CD4-positive, alpha-beta memory T cell (primary cell): Measurements from ENCODE around the gene MKS1. TPM values are rescaled to one million over a fixed set of nuclear protein-coding genes. Genes with fewer than 3 reads are reported as not detected.
A peak's percentile ranks its signal among the peaks of the same experiment; 100 is the strongest.

ENCODE experiments used
- CTCF ChIA-PET: fragments of 350-600 bp; sonication (Branson Sonifier 250); formaldehyde crosslinking; loops from one replicate; lab custom pipeline; 2021; ENCODE audit warnings: inconsistent platforms; ENCODE audit not compliant: partially characterized antibody; lab: Charles Lee
- POLR2A ChIA-PET: fragments of 350-600 bp; sonication (Branson Sonifier 250); formaldehyde crosslinking; loops from one replicate; lab custom pipeline; 2021; ENCODE audit not compliant: partially characterized antibody; lab: Charles Lee
- DNase-seq, 5 donors: peaks; one replicate each; pipeline versions ENCODE4 v3.0.0 to v3.0.0-alpha.2; 2020 to 2022; ENCODE audit warnings: mixed read lengths in 1 of 5
- H3K27ac ChIP-seq: one replicate; pipeline ENCODE4 v1.7.0; 2013; ENCODE audit warnings: low read depth, low read length
- H3K27me3 ChIP-seq: 2 replicates; pipeline ENCODE4 v1.7.0; 2013; ENCODE audit warnings: mild to moderate bottlenecking, low read length, moderate library complexity; ENCODE audit not compliant: insufficient read depth
- H3K36me3 ChIP-seq: 2 replicates; pipeline ENCODE4 v1.7.0; 2013; ENCODE audit warnings: mild to moderate bottlenecking, low read length, moderate library complexity; ENCODE audit not compliant: insufficient read depth
- H3K4me1 ChIP-seq: 2 replicates; pipeline ENCODE4 v1.7.0; 2013; ENCODE audit warnings: mild to moderate bottlenecking, low read length, moderate library complexity; ENCODE audit not compliant: insufficient read depth
- H3K4me3 ChIP-seq, 2 donors: one replicate each; pipeline ENCODE4 v1.7.0; 2013; ENCODE audit warnings: low read length in 2 of 2, mild to moderate bottlenecking in 1 of 2
- H3K9me3 ChIP-seq, 2 donors: one replicate each; pipeline ENCODE4 v1.7.0; 2013; ENCODE audit warnings: low read length in 2 of 2, control low read depth in 1 of 2; ENCODE audit not compliant: control insufficient read depth in 1 of 2
- H3K27ac Mint-ChIP-seq, 7 donors: one replicate each; pipeline ENCODE4 v1.8.0; 2020 to 2021; ENCODE audit warnings: mixed read lengths in 7 of 7, mild to moderate bottlenecking in 6 of 7, inconsistent platforms in 3 of 7, moderate library complexity in 3 of 7
- H3K27me3 Mint-ChIP-seq, 2 donors: one replicate each; pipeline ENCODE4 v1.8.0; 2020 to 2021; ENCODE audit warnings: mixed read lengths in 2 of 2
- H3K36me3 Mint-ChIP-seq, 2 donors: one replicate each; pipeline ENCODE4 v1.8.0; 2020 to 2021; ENCODE audit warnings: mixed read lengths in 2 of 2, inconsistent platforms in 1 of 2, mild to moderate bottlenecking in 1 of 2
- H3K4me1 Mint-ChIP-seq, 4 donors: one replicate each; pipeline ENCODE4 v1.8.0; 2020 to 2021; ENCODE audit warnings: mixed read lengths in 4 of 4, mild to moderate bottlenecking in 1 of 4
- H3K4me3 Mint-ChIP-seq, 8 donors: one replicate each; pipeline ENCODE4 v1.8.0; 2020 to 2021; ENCODE audit warnings: mixed read lengths in 8 of 8, mild to moderate bottlenecking in 7 of 8, moderate library complexity in 6 of 8, inconsistent platforms in 3 of 8
- H3K9me3 Mint-ChIP-seq, 8 donors: one replicate each; pipeline ENCODE4 v1.8.0; 2020 to 2021; ENCODE audit warnings: mixed read lengths in 8 of 8, mild to moderate bottlenecking in 5 of 8, inconsistent platforms in 3 of 8, moderate library complexity in 1 of 8
- intact Hi-C: fragments of 100-400 bp; cut with micrococcal nuclease; formaldehyde crosslinking; loops from one replicate; pipeline ENCODE4 v1.15.1; 2023
- polyA plus RNA-seq, 2 donors: library from polyadenylated mRNA; unstranded; fragments of 300-500 nt; fragmentation: Illumina TruSeq; gene quantifications; one replicate each; pipeline ENCODE4 v1.2.3, GENCODE V29; 2021
- total RNA-seq, 2 experiments: library from RNA; stranded (reverse); gene quantifications; one replicate each; pipeline ENCODE4 v1.2.3, GENCODE V29; 2021

Gene MKS1
- total and polyA plus RNA-seq, 4 experiments from 2014 or later: 12.1 to 29.4 (median 20.7) TPM

DNA sequence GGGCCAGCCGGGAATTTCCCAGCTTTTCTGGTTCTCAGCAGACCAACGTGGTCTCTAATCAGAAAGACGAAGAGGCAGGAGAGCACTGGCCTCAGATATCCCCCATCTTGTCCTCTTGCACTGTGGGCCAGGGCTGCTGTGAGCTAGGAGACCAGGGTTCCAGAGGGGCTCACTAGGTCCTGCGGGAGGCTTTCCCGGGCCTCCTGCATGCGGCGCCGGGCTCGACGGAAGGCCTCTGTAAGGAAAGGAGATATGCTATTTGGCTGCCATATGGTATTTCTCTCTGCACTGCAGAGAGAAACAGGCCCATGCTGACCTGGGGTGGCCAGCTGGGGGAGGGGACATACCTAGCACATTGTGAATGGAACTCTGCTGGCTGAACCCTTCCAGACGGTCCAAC lies 13.1 kb downstream of the MKS1 start:
- Mint-ChIP-seq H3K27me3 (no peaks in the 10 kb centered on the region), H3K36me3 (peaks cover 27 to 42% of the 10 kb centered on the region in 2 donors), H3K9me3 (no peaks in the 10 kb centered on the region), H3K27ac (no peak overlapping the region), H3K4me1 (no peaks in the 10 kb centered on the region), H3K4me3 (no peak overlapping the region)
- Histone ChIP-seq H3K36me3 (peaks cover 10% of the 10 kb centered on the region), H3K4me1 (no peaks in the 10 kb centered on the region), H3K4me3 (no peak overlapping the region), H3K27ac (no peak overlapping the region), H3K27me3 (no peaks in the 10 kb centered on the region), H3K9me3 (no peaks in the 10 kb centered on the region)
- DNase-seq: no peak
- intact Hi-C loops: no loop called here
- POLR2A ChIA-PET: no interaction called here
- CTCF ChIA-PET: no interaction called here

DNA sequence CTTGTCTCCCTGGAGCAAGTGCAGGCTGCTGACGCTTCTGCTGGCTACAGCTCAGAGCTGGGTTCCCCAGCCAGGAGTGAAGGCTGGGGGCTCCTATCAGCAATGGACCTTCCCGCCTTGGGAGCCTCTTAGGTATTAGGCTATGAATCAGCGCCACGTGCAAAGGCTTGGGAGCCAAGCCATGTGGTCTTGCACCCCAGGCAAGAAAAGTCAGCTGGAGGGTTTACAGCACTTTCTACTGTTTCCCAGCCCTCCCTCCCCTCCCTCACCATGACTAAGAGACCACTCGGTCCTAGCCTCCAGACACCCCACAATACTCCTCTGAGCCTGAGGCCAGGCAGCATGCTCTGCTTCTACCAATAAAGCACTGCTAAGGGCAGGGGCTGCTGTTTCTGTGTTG lies 14.3 kb downstream of the MKS1 start:
- no peaks in the 10 kb centered on the region for H3K4me1 ChIP-seq
- intact Hi-C loops: no loop called here
- H3K4me3 Mint-ChIP-seq: no peak overlapping the region
- peaks cover 0 to 2% (median 0%) of the 10 kb centered on the region in 8 donors for H3K9me3 Mint-ChIP-seq
- H3K27ac Mint-ChIP-seq: no peak overlapping the region
- DNase-seq: no peak
- ChIA-PET POLR2A (no interaction called here), CTCF (interaction anchor here (0.8 kb wide), 1 partner anchor 45 kb away, joined by 4 read pairs; no protein-coding TSS in a partner anchor)
- peaks cover 0 to 2% of the 10 kb centered on the region in 2 donors for H3K27me3 Mint-ChIP-seq
- H3K4me1 Mint-ChIP-seq: peaks cover 0 to 4% (median 1%) of the 10 kb centered on the region in 4 donors
- H3K36me3 Mint-ChIP-seq: peaks cover 17 to 30% of the 10 kb centered on the region in 2 donors
- H3K36me3 ChIP-seq: peaks cover 6% of the 10 kb centered on the region
- H3K27me3 ChIP-seq: no peaks in the 10 kb centered on the region
- no peak overlapping the region for H3K27ac ChIP-seq
- no peak overlapping the region for H3K4me3 ChIP-seq
- no peaks in the 10 kb centered on the region for H3K9me3 ChIP-seq

DNA sequence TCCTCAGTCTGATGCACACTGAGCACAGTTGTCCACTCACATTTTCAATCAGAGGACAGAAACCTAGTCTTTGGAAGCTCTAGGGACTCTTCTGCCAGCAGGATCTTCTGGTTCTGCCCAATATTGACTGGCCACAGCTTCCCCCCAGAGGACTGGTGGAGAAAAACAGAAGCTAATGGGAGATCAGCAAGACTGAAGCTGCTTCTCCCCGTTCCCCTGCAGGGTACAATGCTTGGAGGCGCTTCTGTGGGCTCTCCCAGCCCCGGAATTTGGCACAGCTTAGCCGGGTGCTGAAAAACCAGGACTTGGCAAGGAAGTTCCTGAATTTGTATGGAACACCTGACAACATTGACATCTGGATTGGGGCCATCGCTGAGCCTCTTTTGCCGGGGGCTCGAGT lies 16.2 kb downstream of the MKS1 start:
- Histone ChIP-seq H3K27ac (no peak overlapping the region), H3K27me3 (no peaks in the 10 kb centered on the region), H3K4me3 (no peak overlapping the region), H3K36me3 (peaks cover under 1% of the 10 kb centered on the region), H3K9me3 (no peaks in the 10 kb centered on the region), H3K4me1 (no peaks in the 10 kb centered on the region)
- Mint-ChIP-seq H3K9me3 (peaks cover 0 to 2% (median 0%) of the 10 kb centered on the region in 8 donors), H3K27me3 (peaks cover 7 to 8% of the 10 kb centered on the region in 2 donors), H3K4me1 (peaks cover 0 to 5% (median 1%) of the 10 kb centered on the region in 4 donors), H3K36me3 (peaks cover 5 to 15% of the 10 kb centered on the region in 2 donors), H3K4me3 (no peak overlapping the region), H3K27ac (no peak overlapping the region)
- intact Hi-C loops: no loop called here
- ChIA-PET CTCF (interaction anchor here (4.5 kb wide), 1 partner anchor 12 kb away, joined by 17 read pairs; no protein-coding TSS in a partner anchor), POLR2A (no interaction called here)
- DNase-seq: no peak

DNA sequence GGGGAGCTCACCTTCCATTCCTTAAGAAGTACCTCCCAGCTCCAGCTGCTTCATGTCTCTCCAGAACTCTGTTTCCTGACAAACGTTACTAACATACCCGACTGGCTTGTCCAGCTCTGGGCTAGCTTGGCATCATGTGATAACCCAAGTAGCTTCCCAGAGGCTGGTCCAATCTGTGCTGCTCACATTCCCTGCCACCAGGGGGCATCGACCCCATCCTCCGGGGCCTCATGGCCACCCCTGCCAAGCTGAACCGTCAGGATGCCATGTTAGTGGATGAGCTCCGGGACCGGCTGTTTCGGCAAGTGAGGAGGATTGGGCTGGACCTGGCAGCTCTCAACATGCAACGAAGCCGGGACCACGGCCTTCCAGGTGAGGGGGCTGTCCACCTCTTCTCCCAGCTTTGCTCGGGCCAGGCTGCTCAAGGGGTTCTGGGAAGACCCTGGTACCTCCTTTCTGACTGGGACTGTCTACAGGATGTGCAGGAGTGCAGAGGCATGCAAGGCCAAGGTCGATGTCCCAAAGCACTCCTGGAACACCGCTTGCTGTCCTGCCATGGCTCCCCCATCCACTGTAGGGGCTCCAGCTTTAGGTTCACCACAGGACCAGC lies 18.9 kb downstream of the MKS1 start:
- H3K4me1 Mint-ChIP-seq: peaks cover 0 to 5% (median 1%) of the 10 kb centered on the region in 4 donors
- no peak overlapping the region for H3K27ac ChIP-seq
- peaks cover under 1% of the 10 kb centered on the region in 2 donors for H3K36me3 Mint-ChIP-seq
- no peak overlapping the region for H3K4me3 ChIP-seq
- no peaks in the 10 kb centered on the region for H3K9me3 ChIP-seq
- CTCF ChIA-PET: interaction anchor here (0.7 to 4.5 kb wide), 29 partner anchors 9 to 265 kb away, joined by 3 to 17 read pairs (median 4); partner anchors contain the start of genes MKS1 and RNF43
- peaks cover 11 to 12% of the 10 kb centered on the region in 2 donors for H3K27me3 Mint-ChIP-seq
- H3K9me3 Mint-ChIP-seq: peaks cover 0 to 2% (median 0%) of the 10 kb centered on the region in 8 donors
- no peaks in the 10 kb centered on the region for H3K27me3 ChIP-seq
- POLR2A ChIA-PET: interaction anchor here (1.0 kb wide), 1 partner anchor 19 kb away, joined by 4 read pairs; the partner anchor contains the start of gene MKS1
- intact Hi-C loops: loop anchor here (2.0 kb wide), 1 partner anchor 805 kb away; no protein-coding TSS in a partner anchor
- DNase-seq: peak in 4 of 5 donors; percentile 26 to 44 (median 39)
- no peaks in the 10 kb centered on the region for H3K4me1 ChIP-seq
- H3K36me3 ChIP-seq: no peaks in the 10 kb centered on the region
- H3K27ac Mint-ChIP-seq: peak overlapping the region in 1 of 7 donors; percentile 63
- no peak overlapping the region for H3K4me3 Mint-ChIP-seq

DNA sequence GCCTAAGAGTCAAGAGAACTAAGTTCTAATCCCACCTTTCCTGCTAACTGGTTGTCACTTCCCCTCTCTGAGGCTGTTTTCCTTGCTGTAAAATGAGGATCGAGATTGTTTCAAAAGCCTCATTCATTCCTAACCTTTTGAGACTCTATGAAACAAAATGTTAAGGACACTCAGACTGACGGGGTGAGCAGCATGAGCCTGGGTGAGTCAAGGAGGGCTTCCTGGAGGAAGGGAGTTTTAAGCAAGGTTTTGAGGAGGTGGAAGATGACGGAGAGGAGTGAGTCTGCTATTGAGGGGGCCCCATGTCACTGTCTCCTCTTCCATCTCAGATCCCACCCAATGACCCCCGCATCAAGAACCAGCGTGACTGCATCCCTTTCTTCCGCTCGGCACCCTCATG lies 22.4 kb downstream of the MKS1 start:
- Histone ChIP-seq H3K27ac (no peak overlapping the region), H3K9me3 (no peaks in the 10 kb centered on the region), H3K4me3 (no peak overlapping the region), H3K27me3 (no peaks in the 10 kb centered on the region), H3K36me3 (no peaks in the 10 kb centered on the region), H3K4me1 (no peaks in the 10 kb centered on the region)
- Mint-ChIP-seq H3K27me3 (peaks cover 11 to 12% of the 10 kb centered on the region in 2 donors), H3K4me1 (peaks cover 0 to 5% (median 1%) of the 10 kb centered on the region in 4 donors), H3K9me3 (peaks cover 0 to 2% (median 0%) of the 10 kb centered on the region in 8 donors), H3K36me3 (no peaks in the 10 kb centered on the region), H3K27ac (no peak overlapping the region), H3K4me3 (no peak overlapping the region)
- DNase-seq: no peak
- intact Hi-C loops: no loop called here
- CTCF ChIA-PET: no interaction called here
- POLR2A ChIA-PET: no interaction called here

DNA sequence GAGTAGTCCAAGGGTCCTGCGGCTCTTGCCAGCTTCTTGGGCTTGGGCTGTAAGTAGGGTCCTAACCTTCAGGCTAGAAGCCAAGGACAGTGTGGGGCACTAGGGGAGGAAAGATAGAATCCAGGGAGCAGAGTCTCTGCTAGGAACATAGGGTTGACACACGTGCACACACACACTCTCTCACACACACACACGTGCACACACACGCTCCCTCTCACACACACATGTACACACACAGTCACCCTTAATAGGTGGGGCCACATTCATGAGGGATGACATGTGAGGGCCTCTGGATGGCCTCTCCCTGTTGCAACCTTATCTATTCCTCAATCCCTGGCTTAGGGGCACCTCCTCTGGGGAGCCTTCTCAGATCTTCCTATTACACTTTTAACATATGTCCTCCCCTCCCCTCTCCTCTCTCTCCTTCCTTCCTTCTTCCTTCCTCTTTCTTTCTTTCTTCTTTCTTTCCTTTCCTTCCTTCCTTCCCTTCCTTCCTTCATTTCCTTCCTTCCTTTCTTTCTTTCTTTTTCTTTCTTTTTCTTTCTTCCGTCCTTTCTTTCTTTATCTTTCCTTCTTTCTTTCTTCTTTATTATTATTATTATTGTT lies 23.4 kb downstream of the MKS1 start:
- no peak for DNase-seq
- no peak overlapping the region for H3K27ac ChIP-seq
- Mint-ChIP-seq H3K4me1 (peaks cover 0 to 5% (median 1%) of the 10 kb centered on the region in 4 donors), H3K36me3 (no peaks in the 10 kb centered on the region), H3K27me3 (peaks cover 12 to 19% of the 10 kb centered on the region in 2 donors), H3K9me3 (peaks cover 0 to 2% (median 0%) of the 10 kb centered on the region in 8 donors), H3K27ac (no peak overlapping the region), H3K4me3 (no peak overlapping the region)
- intact Hi-C loops: no loop called here
- H3K36me3 ChIP-seq: no peaks in the 10 kb centered on the region
- no peaks in the 10 kb centered on the region for H3K4me1 ChIP-seq
- no peaks in the 10 kb centered on the region for H3K9me3 ChIP-seq
- ChIA-PET POLR2A (no interaction called here), CTCF (interaction anchor here (0.7 kb wide), 2 partner anchors 54 to 986 kb away, joined by 3 to 4 read pairs; no protein-coding TSS in a partner anchor)
- no peaks in the 10 kb centered on the region for H3K27me3 ChIP-seq
- H3K4me3 ChIP-seq: no peak overlapping the region

DNA sequence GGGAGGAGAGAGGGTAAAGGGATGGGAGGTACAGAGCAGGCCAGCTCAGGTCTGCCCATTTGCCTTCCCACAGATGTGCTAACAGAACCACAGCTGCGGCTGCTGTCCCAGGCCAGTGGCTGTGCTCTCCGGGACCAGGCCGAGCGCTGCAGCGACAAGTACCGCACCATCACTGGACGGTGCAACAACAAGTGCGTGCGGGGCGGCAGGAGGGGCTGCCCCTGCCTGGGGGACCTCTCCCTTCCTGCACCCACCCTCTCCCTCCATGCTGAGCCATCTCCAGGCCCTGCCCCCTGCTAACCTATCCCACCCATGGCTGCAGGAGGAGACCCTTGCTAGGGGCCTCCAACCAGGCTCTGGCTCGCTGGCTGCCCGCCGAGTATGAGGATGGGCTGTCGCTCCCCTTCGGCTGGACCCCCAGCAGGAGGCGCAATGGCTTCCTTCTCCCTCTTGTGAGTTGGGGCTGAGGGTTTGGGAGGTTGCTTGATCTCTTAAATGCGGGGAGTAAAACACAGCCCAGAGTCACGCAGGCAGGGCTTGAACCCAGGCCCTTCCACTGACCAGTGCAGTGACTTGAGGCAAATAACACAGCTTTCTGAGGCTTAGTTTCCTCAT lies 25.3 kb downstream of the MKS1 start:
- H3K4me3 Mint-ChIP-seq: no peak overlapping the region
- H3K4me1 Mint-ChIP-seq: no peaks in the 10 kb centered on the region
- no peak overlapping the region for H3K27ac Mint-ChIP-seq
- H3K27me3 Mint-ChIP-seq: peaks cover 12 to 19% of the 10 kb centered on the region in 2 donors
- intact Hi-C loops: no loop called here
- H3K4me1 ChIP-seq: no peaks in the 10 kb centered on the region
- no peaks in the 10 kb centered on the region for H3K36me3 Mint-ChIP-seq
- no peak overlapping the region for H3K27ac ChIP-seq
- H3K4me3 ChIP-seq: no peak overlapping the region
- ChIA-PET POLR2A (no interaction called here), CTCF (interaction anchor here (1.3 kb wide), 1 partner anchor 8 kb away, joined by 3 read pairs; no protein-coding TSS in a partner anchor)
- DNase-seq: no peak
- H3K27me3 ChIP-seq: peaks cover 4% of the 10 kb centered on the region
- H3K9me3 Mint-ChIP-seq: no peaks in the 10 kb centered on the region
- no peaks in the 10 kb centered on the region for H3K36me3 ChIP-seq
- H3K9me3 ChIP-seq: no peaks in the 10 kb centered on the region
